GM12873 (cell line): ENCODE data around the gene ADPRS.

Experiments
- CTCF ChIP-seq: IDR thresholded peaks from 2 replicates; pipeline ENCODE4 v1.5.1; 2012; ENCODE audit warnings: low read depth, mild to moderate bottlenecking, moderate library complexity, low read length, control low read depth; ENCODE audit not compliant: insufficient read depth; ENCODE audit errors: missing control alignments

ADPRS gene

GRCh38 chr1:36084497-36085115 is 4.1 kb upstream of the ADPRS start:
- TF ChIP-seq CTCF = no peak

- TF ChIP-seq CTCF = no peak
These were observed 3.6 kb upstream of the ADPRS start for GRCh38 chr1:36085126-36085525.

- no peak for TF ChIP-seq CTCF
These were observed 2.8 kb upstream of the ADPRS start for GRCh38 chr1:36085686-36086526.

- TF ChIP-seq CTCF = no peak
These were observed 2.0 kb upstream of the ADPRS start for GRCh38 chr1:36086529-36087232.

GRCh38 chr1:36087233-36088123 is 1.2 kb upstream of the ADPRS start:
- TF ChIP-seq CTCF = peak; percentile 13

GRCh38 chr1:36088265-36088576 is 471 bp upstream of the ADPRS start:
- no peak for TF ChIP-seq CTCF
